Neural progenitor cell (in vitro differentiated cells): ENCODE measurements around the gene MRPL11. TPM values are rescaled to one million over a fixed set of nuclear protein-coding genes. Genes with fewer than 3 reads are reported as not detected.
"Not testable (repeated sequence)": the region's sequence is repeated elsewhere in the genome, so short reads cannot be mapped to it uniquely, and the experiment has no call there.

Experiments used
- DNase-seq: peaks from one replicate; pipeline ENCODE4 v3.0.0-alpha.2; 2016; ENCODE audit warnings: low spot score
- H2AFZ ChIP-seq: fragments of 200-600 bp; sonication (generic); replicated peaks from 2 replicates; pipeline ENCODE4 v1.6.1; 2016; ENCODE audit warnings: antibody characterized with exemption
- H3F3A ChIP-seq: fragments of 200-600 bp; sonication (generic); 2 replicates; pipeline ENCODE4 v1.6.1; 2016; ENCODE audit warnings: antibody characterized with exemption, low read depth
- H3K27ac ChIP-seq: fragments of 200-600 bp; sonication (generic); 2 replicates; pipeline ENCODE4 v1.5.1; 2016; ENCODE audit warnings: mild to moderate bottlenecking
- H3K27me3 ChIP-seq: fragments of 200-600 bp; sonication (generic); 2 replicates; pipeline ENCODE4 v1.6.1; 2016; ENCODE audit warnings: mild to moderate bottlenecking, moderate library complexity
- H3K36me3 ChIP-seq: fragments of 200-600 bp; sonication (generic); 2 replicates; pipeline ENCODE4 v1.5.1; 2016
- H3K4me1 ChIP-seq: fragments of 200-600 bp; sonication (generic); 2 replicates; pipeline ENCODE4 v1.6.1; 2016; ENCODE audit warnings: mixed run types
- H3K4me2 ChIP-seq: fragments of 200-600 bp; sonication (generic); 2 replicates; pipeline ENCODE4 v1.6.1; 2016
- H3K4me3 ChIP-seq: fragments of 200-600 bp; sonication (generic); 2 replicates; pipeline ENCODE4 v1.5.1; 2016
- H3K79me2 ChIP-seq: fragments of 200-600 bp; sonication (generic); 2 replicates; pipeline ENCODE4 v1.6.1; 2016; ENCODE audit warnings: low read depth
- H3K9ac ChIP-seq: fragments of 200-600 bp; sonication (generic); 2 replicates; pipeline ENCODE4 v1.6.1; 2016
- H3K9me3 ChIP-seq: fragments of 200-600 bp; sonication (generic); 2 replicates; pipeline ENCODE4 v1.5.1; 2016; ENCODE audit warnings: low read depth
- H4K20me1 ChIP-seq: fragments of 200-600 bp; sonication (generic); 2 replicates; pipeline ENCODE4 v1.6.1; 2016; ENCODE audit warnings: low read depth
- H3K27ac Mint-ChIP-seq: 3 replicates; pipeline ENCODE4 v1.8.0; 2021; ENCODE audit warnings: mixed read lengths
- H3K27me3 Mint-ChIP-seq: 2 replicates; pipeline ENCODE4 v1.8.0; 2022; ENCODE audit warnings: low read depth, mild to moderate bottlenecking, inconsistent platforms, moderate library complexity, mixed read lengths; ENCODE audit not compliant: insufficient read depth
- H3K36me3 Mint-ChIP-seq: 3 replicates; pipeline ENCODE4 v1.8.0; 2021; ENCODE audit warnings: mixed read lengths
- H3K4me1 Mint-ChIP-seq: 3 replicates; pipeline ENCODE4 v1.8.0; 2021; ENCODE audit warnings: mixed read lengths
- H3K4me3 Mint-ChIP-seq: 3 replicates; pipeline ENCODE4 v1.8.0; 2021; ENCODE audit warnings: mild to moderate bottlenecking, moderate library complexity, mixed read lengths
- H3K9me3 Mint-ChIP-seq: 3 replicates; pipeline ENCODE4 v1.8.0; 2020; ENCODE audit warnings: mixed read lengths
- CTCF ChIP-seq: fragments of 200-600 bp; sonication (generic); IDR thresholded peaks from 2 replicates; pipeline ENCODE4 v1.5.1; 2017; ENCODE audit warnings: antibody characterized with exemption, mild to moderate bottlenecking
- EZH2 ChIP-seq: fragments of 200-600 bp; sonication (generic); IDR thresholded peaks from 2 replicates; pipeline ENCODE4 v1.6.1; 2017; ENCODE audit warnings: antibody characterized with exemption, mild to moderate bottlenecking, moderate library complexity
- EZH2phosphoT487 ChIP-seq: fragments of 200-600 bp; sonication (generic); IDR thresholded peaks from 2 replicates; pipeline ENCODE4 v1.6.1; 2017; ENCODE audit warnings: antibody characterized with exemption
- total RNA-seq: library from RNA; depleted of rRNA; stranded (reverse); fragments of >200 nt; gene quantifications from 2 replicates; pipeline ENCODE4 v1.2.3, GENCODE V29; 2015; ENCODE audit warnings: low replicate concordance

The MRPL11 gene
- total RNA-seq, 1 donor from 2014 or later: 131 TPM

- Histone ChIP-seq H3K79me2 (no peaks in the 10 kb centered on the region), H3K9ac (no peak overlapping the region), H3F3A (no peaks in the 10 kb centered on the region), H3K4me2 (no peak overlapping the region), H3K27me3 (no peaks in the 10 kb centered on the region), H3K9me3 (no peaks in the 10 kb centered on the region), H3K4me1 (no peaks in the 10 kb centered on the region), H4K20me1 (no peaks in the 10 kb centered on the region), H3K36me3 (no peaks in the 10 kb centered on the region), H3K4me3 (no peak overlapping the region), H2AFZ (no peak overlapping the region), H3K27ac (no peak overlapping the region)
- TF ChIP-seq EZH2: no peak
- no peak overlapping the region for H3K27ac Mint-ChIP-seq
- no peak for DNase-seq
- H3K9me3 Mint-ChIP-seq: no peaks in the 10 kb centered on the region
- H3K4me1 Mint-ChIP-seq: peaks cover 4% of the 10 kb centered on the region
- peaks cover 7% of the 10 kb centered on the region for H3K27me3 Mint-ChIP-seq
- H3K4me3 Mint-ChIP-seq: no peak overlapping the region
- H3K36me3 Mint-ChIP-seq: no peaks in the 10 kb centered on the region
Measured at GRCh38 chr11:66443602-66444001, 5.0 kb upstream of the MRPL11 start.

GRCh38 chr11:66440940-66441282 lies 2.3 kb upstream of the MRPL11 start:
- H3K4me3 Mint-ChIP-seq, H3K36me3 Mint-ChIP-seq, H3K9ac ChIP-seq, H2AFZ ChIP-seq, H3K27ac ChIP-seq, H4K20me1 ChIP-seq, H3K9me3 ChIP-seq, H3K4me2 ChIP-seq, H3K9me3 Mint-ChIP-seq, H3K36me3 ChIP-seq, H3K27ac Mint-ChIP-seq, H3K4me1 ChIP-seq, H3K27me3 ChIP-seq, H3K27me3 Mint-ChIP-seq, DNase-seq, H3F3A ChIP-seq, H3K4me3 ChIP-seq: not testable (repeated sequence)
- H3K79me2 ChIP-seq: peaks cover 11% of the 10 kb centered on the region
- H3K4me1 Mint-ChIP-seq: peaks cover 14% of the 10 kb centered on the region

GRCh38 chr11:66440101-66440939 lies 1.7 kb upstream of the MRPL11 start:
- not testable (repeated sequence) for H3K4me1 ChIP-seq, DNase-seq, H3K4me3 ChIP-seq, H3K27ac Mint-ChIP-seq, H3K9ac ChIP-seq, H3K27me3 Mint-ChIP-seq, H3K9me3 Mint-ChIP-seq, H2AFZ ChIP-seq, H4K20me1 ChIP-seq, H3K9me3 ChIP-seq, H3K27me3 ChIP-seq, H3K36me3 ChIP-seq, H3K4me2 ChIP-seq, H3K27ac ChIP-seq, H3K36me3 Mint-ChIP-seq, H3F3A ChIP-seq
- H3K79me2 ChIP-seq: peaks cover 11% of the 10 kb centered on the region
- peak overlapping the region; percentile 56 for H3K4me3 Mint-ChIP-seq
- peaks cover 14% of the 10 kb centered on the region for H3K4me1 Mint-ChIP-seq

GRCh38 chr11:66437979-66438503 lies 607 bp downstream of the MRPL11 start:
- Histone ChIP-seq H3K9ac (peak overlapping the region; percentile 71), H3K36me3 (no peaks in the 10 kb centered on the region), H4K20me1 (no peaks in the 10 kb centered on the region), H3K79me2 (peaks cover 11% of the 10 kb centered on the region), H2AFZ (peak overlapping the region; percentile 100), H3F3A (peaks cover 5% of the 10 kb centered on the region), H3K27me3 (no peaks in the 10 kb centered on the region), H3K4me1 (peaks cover 5% of the 10 kb centered on the region), H3K4me3 (peak overlapping the region; percentile 89), H3K9me3 (no peaks in the 10 kb centered on the region), H3K4me2 (peak overlapping the region; percentile 86), H3K27ac (no peak overlapping the region)
- peaks cover 14% of the 10 kb centered on the region for H3K4me1 Mint-ChIP-seq
- TF ChIP-seq EZH2 (no peak), CTCF (no peak), EZH2phosphoT487 (no peak)
- H3K36me3 Mint-ChIP-seq: peaks cover 2% of the 10 kb centered on the region
- peak overlapping the region; percentile 65 for H3K27ac Mint-ChIP-seq
- peaks cover 5% of the 10 kb centered on the region for H3K27me3 Mint-ChIP-seq
- H3K4me3 Mint-ChIP-seq: peak overlapping the region; percentile 93
- peak; percentile 11 for DNase-seq
- H3K9me3 Mint-ChIP-seq: no peaks in the 10 kb centered on the region
